Omental fat pad (tissue), 4 donors: Measurements from ENCODE around the gene MT1B. TPM values are rescaled to one million over a fixed set of nuclear protein-coding genes. Genes with fewer than 3 reads are reported as not detected.

Source experiments
- total RNA-seq, 4 donors: library from RNA; depleted of rRNA; stranded (reverse); fragments of >200 nt; gene quantifications; one replicate each; pipeline ENCODE4 v1.1.0, GENCODE V29; 2016

Gene MT1B
- total RNA-seq, 4 donors from 2014 or later, result not detected

Other genes with a start within 250 kb of the MT1B start
- 100 to 1,000 TPM; 126 to 215 (median 162) TPM for gene AMFR, start 226.3 kb upstream of the MT1B start, total RNA-seq
- gene NUDT21, start 200.6 kb upstream of the MT1B start, total RNA-seq, result 10 to 100 TPM; 41.6 to 53.4 (median 46.0) TPM
- gene OGFOD1, start 200.3 kb upstream of the MT1B start, total RNA-seq, result 10 to 100 TPM; 19.1 to 58.2 (median 30.9) TPM
- gene BBS2, start 131.9 kb upstream of the MT1B start, total RNA-seq, result 10 to 100 TPM; 21.9 to 51.9 (median 37.5) TPM
- gene MT4, start 86.8 kb upstream of the MT1B start, total RNA-seq, result not detected
- gene MT3, start 62.4 kb upstream of the MT1B start, total RNA-seq, result not detected
- gene MT2A, start 43.3 kb upstream of the MT1B start, total RNA-seq, result 1,000 to 10,000 TPM in 2 of 4 donors, 100 to 1,000 TPM in 2; 301 to 1,668 (median 935) TPM
- gene MT1E, start 26.1 kb upstream of the MT1B start, total RNA-seq, result 1,000 to 10,000 TPM in 2 of 4 donors, 100 to 1,000 TPM in 2; 386 to 3,925 (median 1,028) TPM
- gene MT1M, start 19.2 kb upstream of the MT1B start, total RNA-seq, result 100 to 1,000 TPM in 2 of 4 donors, 10 to 100 TPM in 2; 43.1 to 339 (median 186) TPM
- 1,000 to 10,000 TPM in 1 of 4 donors, 100 to 1,000 TPM in 2, 10 to 100 TPM in 1; 88.4 to 1,854 (median 643) TPM for gene MT1A, start 13.2 kb upstream of the MT1B start, total RNA-seq
- 100 to 1,000 TPM in 1 of 4 donors, 10 to 100 TPM in 2, 1 to 10 TPM in 1; 9.8 to 199 (median 43.6) TPM for gene MT1F, start 6.1 kb downstream of the MT1B start, total RNA-seq
- gene MT1G, start 16.2 kb downstream of the MT1B start, total RNA-seq, result 1,000 to 10,000 TPM in 1 of 4 donors, 100 to 1,000 TPM in 1, 10 to 100 TPM in 2; 31.4 to 1,270 (median 197) TPM
- 10 to 100 TPM in 2 of 4 donors, not detected in 2; 11.9 to 23.3 TPM for gene MT1H, start 17.9 kb downstream of the MT1B start, total RNA-seq
- 1,000 to 10,000 TPM; 1,336 to 3,452 (median 1,838) TPM for gene MT1X, start 30.6 kb downstream of the MT1B start, total RNA-seq
- 10 to 100 TPM; 21.6 to 55.5 (median 37.7) TPM for gene NUP93, start 78.2 kb downstream of the MT1B start, total RNA-seq
- gene SLC12A3, start 213.3 kb downstream of the MT1B start, total RNA-seq, result not detected